Brain microvascular endothelial cell (primary cell): Measurements from ENCODE around the gene KCNMA1.

Source experiments
- DNase-seq: peaks from one replicate; pipeline ENCODE4 v3.0.0-alpha.2; 2020
- H3K27ac ChIP-seq: fragments of 250-450 bp; sonication (Bioruptor Pico); 2 replicates; pipeline ENCODE4 v1.5.1; 2020; ENCODE audit warnings: mild to moderate bottlenecking, moderate library complexity
- H3K27me3 ChIP-seq: fragments of 250-450 bp; sonication (Bioruptor Pico); replicated peaks from 2 replicates; pipeline ENCODE4 v1.5.1; 2020; ENCODE audit warnings: mild to moderate bottlenecking
- H3K36me3 ChIP-seq: fragments of 250-450 bp; sonication (Bioruptor Pico); replicated peaks from 2 replicates; pipeline ENCODE4 v1.5.1; 2020; ENCODE audit warnings: mild to moderate bottlenecking
- H3K4me3 ChIP-seq: 2 replicates; pipeline ENCODE4 v1.5.1; 2011; ENCODE audit warnings: low read depth, mild to moderate bottlenecking, control low read depth, low read length, moderate library complexity
- in situ Hi-C: cut with HindIII; loops from 2 replicates; pipeline ENCODE4 v1.10.0; 2017; ENCODE audit warnings: low sequenced_read_pairs, low pct_ligation_motif_present
- TF ChIP-seq, protein P1 (sequence below): IDR thresholded peaks from 2 replicates; pipeline ENCODE4 v1.5.1; 2011; ENCODE audit warnings: low read depth, mild to moderate bottlenecking, moderate library complexity, low read length, control low read depth, inconsistent platforms; ENCODE audit errors: missing control alignments

Gene KCNMA1

DNA sequence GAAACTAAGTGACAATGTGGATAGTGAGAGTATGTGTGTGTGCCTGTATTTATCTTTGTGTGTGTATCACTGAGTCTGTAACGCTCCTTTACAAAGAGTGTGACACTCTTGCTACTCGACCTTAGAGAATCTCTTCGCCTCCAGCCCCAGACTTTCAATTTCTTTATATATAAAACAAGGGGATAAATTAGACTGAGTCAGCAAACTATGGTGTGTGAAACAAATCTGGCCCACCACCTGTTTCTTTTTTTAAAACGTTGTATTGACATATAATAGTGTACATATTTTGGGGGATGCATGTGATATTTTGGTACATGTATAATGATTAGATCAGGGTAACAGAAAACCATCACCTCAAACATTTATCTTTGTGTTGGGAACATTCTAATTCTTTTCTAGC lies 240.5 kb downstream of the KCNMA1 start:
- no peak overlapping the region for H3K4me3 ChIP-seq
- no peaks in the 10 kb centered on the region for H3K36me3 ChIP-seq
- H3K27me3 ChIP-seq = no peaks in the 10 kb centered on the region
- no peak overlapping the region for H3K27ac ChIP-seq
- in situ Hi-C loops = no loop called here
- TF ChIP-seq, protein P1, sequence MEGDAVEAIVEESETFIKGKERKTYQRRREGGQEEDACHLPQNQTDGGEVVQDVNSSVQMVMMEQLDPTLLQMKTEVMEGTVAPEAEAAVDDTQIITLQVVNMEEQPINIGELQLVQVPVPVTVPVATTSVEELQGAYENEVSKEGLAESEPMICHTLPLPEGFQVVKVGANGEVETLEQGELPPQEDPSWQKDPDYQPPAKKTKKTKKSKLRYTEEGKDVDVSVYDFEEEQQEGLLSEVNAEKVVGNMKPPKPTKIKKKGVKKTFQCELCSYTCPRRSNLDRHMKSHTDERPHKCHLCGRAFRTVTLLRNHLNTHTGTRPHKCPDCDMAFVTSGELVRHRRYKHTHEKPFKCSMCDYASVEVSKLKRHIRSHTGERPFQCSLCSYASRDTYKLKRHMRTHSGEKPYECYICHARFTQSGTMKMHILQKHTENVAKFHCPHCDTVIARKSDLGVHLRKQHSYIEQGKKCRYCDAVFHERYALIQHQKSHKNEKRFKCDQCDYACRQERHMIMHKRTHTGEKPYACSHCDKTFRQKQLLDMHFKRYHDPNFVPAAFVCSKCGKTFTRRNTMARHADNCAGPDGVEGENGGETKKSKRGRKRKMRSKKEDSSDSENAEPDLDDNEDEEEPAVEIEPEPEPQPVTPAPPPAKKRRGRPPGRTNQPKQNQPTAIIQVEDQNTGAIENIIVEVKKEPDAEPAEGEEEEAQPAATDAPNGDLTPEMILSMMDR = no peak
- DNase-seq = no peak

GRCh38 chr10:77396290-77396689 lies 241.3 kb downstream of the KCNMA1 start:
- H3K4me3 ChIP-seq = no peak overlapping the region
- H3K27me3 ChIP-seq = no peaks in the 10 kb centered on the region
- TF ChIP-seq, protein P1 = no peak
- DNase-seq = no peak
- no peak overlapping the region for H3K27ac ChIP-seq
- in situ Hi-C loops = no loop called here
- H3K36me3 ChIP-seq = no peaks in the 10 kb centered on the region

- DNase-seq = no peak
- in situ Hi-C loops = no loop called here
- H3K27me3 ChIP-seq = no peaks in the 10 kb centered on the region
- TF ChIP-seq, protein P1 = no peak
- no peaks in the 10 kb centered on the region for H3K36me3 ChIP-seq
- H3K4me3 ChIP-seq = no peak overlapping the region
- no peak overlapping the region for H3K27ac ChIP-seq
Observed at GRCh38 chr10:77393821-77394501, 243.6 kb downstream of the KCNMA1 start.

DNA sequence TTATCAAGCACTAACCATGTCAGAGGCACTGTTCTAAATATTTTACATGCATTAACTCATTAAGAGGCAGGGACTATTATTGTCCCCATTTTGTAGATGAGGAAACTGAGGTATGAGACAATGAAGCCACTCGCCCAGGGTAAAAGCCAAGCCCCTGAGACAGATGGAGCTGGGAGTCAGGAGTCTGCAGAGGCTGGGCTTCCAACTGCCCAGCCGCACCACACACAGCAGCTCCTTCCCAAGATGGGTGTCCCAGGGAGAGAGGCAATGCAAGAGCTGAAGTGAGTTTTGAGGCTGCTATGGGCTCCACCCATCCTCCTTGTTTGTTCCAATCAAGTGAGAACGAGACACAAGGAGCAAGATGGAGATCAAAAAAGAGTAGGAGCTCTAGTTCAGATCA lies 244.2 kb downstream of the KCNMA1 start:
- TF ChIP-seq, protein P1 = no peak
- no peak for DNase-seq
- Histone ChIP-seq H3K27ac (peak overlapping the region; percentile 50), H3K27me3 (no peaks in the 10 kb centered on the region), H3K36me3 (no peaks in the 10 kb centered on the region), H3K4me3 (no peak overlapping the region)
- in situ Hi-C loops = no loop called here

DNA sequence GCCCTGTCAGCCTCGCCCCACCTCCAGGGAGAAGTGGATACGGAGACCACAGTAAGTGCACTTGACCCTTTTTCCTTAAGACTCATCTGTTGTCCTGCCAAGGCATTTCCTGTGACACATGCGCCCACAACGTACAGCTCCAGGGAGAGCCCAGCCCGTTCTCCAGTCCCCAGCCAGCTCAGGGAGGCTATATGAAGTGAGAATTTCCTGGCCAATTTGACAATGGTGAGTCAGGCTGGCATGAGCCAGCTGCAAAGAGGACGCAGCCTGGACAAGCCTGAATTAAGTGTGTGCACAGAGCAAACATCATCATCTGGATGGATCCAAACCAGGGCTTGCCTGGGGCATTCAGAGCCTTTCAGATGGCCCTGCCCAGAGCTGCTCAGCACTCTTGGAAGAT lies 244.8 kb downstream of the KCNMA1 start:
- in situ Hi-C loops = no loop called here
- DNase-seq = peak; percentile 93
- Histone ChIP-seq H3K36me3 (no peaks in the 10 kb centered on the region), H3K27ac (peak overlapping the region; percentile 72), H3K4me3 (no peak overlapping the region), H3K27me3 (no peaks in the 10 kb centered on the region)
- TF ChIP-seq, protein P1 = no peak

DNA sequence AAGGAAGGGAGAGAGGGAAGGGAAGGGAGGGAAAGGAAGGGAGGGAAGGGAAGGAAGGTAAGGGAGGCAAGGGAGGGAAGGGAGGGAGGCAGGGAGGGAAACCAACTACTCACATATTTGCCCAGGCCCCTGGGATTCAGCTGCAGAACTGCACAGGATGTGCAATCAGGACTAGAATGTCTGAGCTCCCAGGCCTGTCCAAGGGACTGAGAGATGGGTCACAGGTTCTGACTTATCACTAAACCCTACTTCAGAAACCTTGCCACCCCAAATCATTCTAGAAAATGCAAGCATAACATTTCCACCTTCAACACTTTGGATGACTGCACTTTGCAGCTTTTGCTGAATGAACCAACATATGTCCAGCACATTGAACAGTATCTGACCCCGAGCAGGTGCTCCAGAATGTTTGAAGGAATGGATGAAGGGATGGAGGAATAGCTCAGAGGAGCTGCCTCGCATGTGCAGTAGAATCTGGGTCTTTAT lies 245.3 kb downstream of the KCNMA1 start:
- DNase-seq = peak; percentile 47
- H3K27me3 ChIP-seq = no peaks in the 10 kb centered on the region
- H3K4me3 ChIP-seq = no peak overlapping the region
- in situ Hi-C loops = no loop called here
- TF ChIP-seq, protein P1 = no peak
- peak overlapping the region; percentile 72 for H3K27ac ChIP-seq
- H3K36me3 ChIP-seq = no peaks in the 10 kb centered on the region
